Right lobe of liver (tissue), 6 donors: Measurements from ENCODE around the gene NRF1. TPM values are rescaled to one million over a fixed set of nuclear protein-coding genes. Genes with fewer than 3 reads are reported as not detected.
A peak's percentile ranks its signal among the peaks of the same experiment; 100 is the strongest.

Source experiments
- ATAC-seq, 4 donors: fragments of 200-7000 bp; cut with Tn5 transposase; one replicate each; pipeline ENCODE4 v1.9.1; 2020; ENCODE audit warnings: mild to moderate bottlenecking in 4 of 4, moderate library complexity in 4 of 4
- DNase-seq, 3 donors: peaks; one replicate each; pipeline ENCODE4 v3.0.0-alpha.2; 2020
- H3K27ac ChIP-seq, 3 donors: fragments of 200-600 bp; one replicate each; pipeline ENCODE4 v1.8.0; 2022
- H3K27me3 ChIP-seq, 2 donors: fragments of 200-600 bp; one replicate each; pipeline ENCODE4 v1.8.0; 2022
- H3K36me3 ChIP-seq, 4 donors: fragments of 200-600 bp; sonication (generic) in 1 of 4; one replicate each; pipeline versions ENCODE4 v1.5.1 to v1.8.0; 2017 to 2022; ENCODE audit warnings: control low read depth in 1 of 4
- H3K4me1 ChIP-seq, 4 donors: fragments of 200-600 bp; sonication (generic) in 1 of 4; one replicate each; pipeline versions ENCODE4 v1.5.1 to v1.8.0; 2017 to 2022; ENCODE audit warnings: control low read depth in 1 of 4
- H3K4me3 ChIP-seq, 3 donors: fragments of 200-600 bp; one replicate each; pipeline ENCODE4 v1.8.0; 2022
- H3K9me3 ChIP-seq, 4 donors: fragments of 200-600 bp; sonication (generic) in 1 of 4; one replicate each; pipeline versions ENCODE4 v1.5.1 to v1.8.0; 2017 to 2022; ENCODE audit warnings: control low read depth in 1 of 4
- CTCF ChIP-seq, 4 donors: fragments of 200-600 bp in 3 of 4; fragments of 450-650 bp in 1 of 4; IDR thresholded peaks; one replicate each; pipeline versions ENCODE4 v1.5.1 to v1.8.0; 2016 to 2022; ENCODE audit warnings: antibody characterized with exemption in 4 of 4, mild to moderate bottlenecking in 2 of 4
- POLR2A ChIP-seq: fragments of 450-650 bp; IDR thresholded peaks from one replicate; pipeline ENCODE4 v1.6.1; 2017; ENCODE audit warnings: antibody characterized with exemption, mild to moderate bottlenecking
- WGBS: methylation state at CpG from one replicate; pipeline ENCODE4 v1.1.6; 2018; ENCODE audit warnings: low coverage, low lambda C conversion rate; ENCODE audit not compliant: insufficient coverage; ENCODE audit errors: missing lambda C conversion rate; 5-methylcytosine and 5-hydroxymethylcytosine counted together
- intact Hi-C, 2 donors: fragments of 100-400 bp; cut with DNase I; formaldehyde crosslinking; loops; one replicate each; pipeline versions ENCODE4 v1.11.2 to v1.14.1; 2022
- total RNA-seq, 6 experiments: library from RNA; depleted of rRNA in 2 of 6; stranded (reverse); fragments of >200 nt in 2 of 6; fragmentation: NEBNext Ultra II Directional in 3 of 6; extraction: Animal tissue kit (Norgen Biotek cat#: 25700) in 3 of 6; gene quantifications; one replicate each; pipeline versions ENCODE4 v1.1.0 to v1.2.4, GENCODE V29; 2016 to 2023
- donor health status: DM: no; HTN: yes; CAD: no.
- donor health status: DM: no; HTN: no; CAD: no.
- donor health status: DM: no; HTN: no; CAD: no.
- donor health status: DM: no; HTN: yes; CAD: no.
- donor health status: DM: no; HTN: yes; CAD: no.

NRF1 gene
- total RNA-seq, 6 experiments from 2014 or later = 3.9 to 6.8 (median 5.3) TPM

- Histone ChIP-seq H3K27ac (peak overlapping the region in 1 of 3 donors; percentile 15), H3K4me1 (peaks cover 0 to 17% (median 5%) of the 10 kb centered on the region in 4 donors), H3K36me3 (peaks cover 2 to 17% (median 8%) of the 10 kb centered on the region in 4 donors), H3K9me3 (no peaks in the 10 kb centered on the region), H3K4me3 (no peak overlapping the region), H3K27me3 (no peaks in the 10 kb centered on the region)
- 57% methylated on average over 1 of the region's 1 CpG for WGBS
- intact Hi-C loops = no loop called here
- ATAC-seq = peak in 1 of 4 donors; percentile 11
- TF ChIP-seq POLR2A (no peak), CTCF (IDR thresholded peaks at IDR 0.05) (no peak)
- DNase-seq = no peak
These were observed 109.5 kb downstream of the NRF1 start for GRCh38 chr7:129721068-129721467.

GRCh38 chr7:129723679-129724078 lies 112.2 kb downstream of the NRF1 start:
- H3K27me3 ChIP-seq = no peaks in the 10 kb centered on the region
- WGBS = 93% methylated on average over 1 of the region's 1 CpG
- H3K4me1 ChIP-seq = peaks cover 0 to 17% (median 5%) of the 10 kb centered on the region in 4 donors
- no peak overlapping the region for H3K4me3 ChIP-seq
- no peaks in the 10 kb centered on the region for H3K9me3 ChIP-seq
- TF ChIP-seq POLR2A (no peak), CTCF (IDR thresholded peaks at IDR 0.05) (no peak)
- ATAC-seq = no peak
- H3K36me3 ChIP-seq = peaks cover 0 to 4% (median 1%) of the 10 kb centered on the region in 4 donors
- DNase-seq = no peak
- H3K27ac ChIP-seq = no peak overlapping the region
- intact Hi-C loops = no loop called here

GRCh38 chr7:129724796-129725195 lies 113.3 kb downstream of the NRF1 start:
- Histone ChIP-seq H3K36me3 (peaks cover 0 to 4% (median 1%) of the 10 kb centered on the region in 4 donors), H3K27ac (no peak overlapping the region), H3K4me1 (peaks cover 0 to 13% (median 4%) of the 10 kb centered on the region in 4 donors), H3K9me3 (no peaks in the 10 kb centered on the region), H3K4me3 (no peak overlapping the region), H3K27me3 (no peaks in the 10 kb centered on the region)
- TF ChIP-seq POLR2A = no peak
- no peak for TF ChIP-seq CTCF (IDR thresholded peaks at IDR 0.05)
- WGBS = 97% methylated on average over 3 of the region's 3 CpGs
- DNase-seq (no peak), ATAC-seq (no peak)
- intact Hi-C loops = no loop called here

- DNase-seq (no peak), ATAC-seq (no peak)
- WGBS = 89% methylated on average over 4 of the region's 5 CpGs
- no peaks in the 10 kb centered on the region for H3K27me3 ChIP-seq
- intact Hi-C loops = no loop called here
- peaks cover 0 to 4% (median 2%) of the 10 kb centered on the region in 4 donors for H3K36me3 ChIP-seq
- TF ChIP-seq POLR2A = no peak
- TF ChIP-seq CTCF (IDR thresholded peaks at IDR 0.05) = no peak
- no peak overlapping the region for H3K27ac ChIP-seq
- H3K4me3 ChIP-seq = no peak overlapping the region
- H3K4me1 ChIP-seq = no peaks in the 10 kb centered on the region
- no peaks in the 10 kb centered on the region for H3K9me3 ChIP-seq
These were observed 117.5 kb downstream of the NRF1 start for GRCh38 chr7:129728875-129729467.
